ENCODE data around the gene RAD51B.

RAD51B gene

DNA sequence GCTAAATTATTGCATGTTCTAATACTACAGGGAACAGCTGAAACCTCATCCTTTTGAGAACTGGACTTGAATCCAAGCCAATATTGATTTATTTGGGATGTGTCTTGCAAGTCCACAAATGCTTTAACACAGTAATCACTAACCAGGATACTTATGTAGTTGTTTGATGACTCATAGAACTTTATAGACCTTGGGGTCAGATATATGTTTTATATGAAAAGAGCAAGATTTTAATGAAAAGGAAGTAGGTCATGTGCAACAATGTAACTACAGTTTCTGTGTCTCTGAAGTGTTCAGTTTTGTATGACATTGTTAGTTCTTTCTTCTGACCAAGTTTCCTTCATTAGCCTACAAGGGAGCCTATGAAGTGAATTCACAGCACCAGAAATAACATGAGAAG lies 621.2 kb downstream of the RAD51B start:
- no peak overlapping the region for H3K9ac ChIP-seq (ENCODE audit: low read length)
- H3K4me1 ChIP-seq (ENCODE audit: control insufficient read depth, low read depth, low read length), result no peaks in the 10 kb centered on the region
- no peak overlapping the region for H3K4me2 ChIP-seq (ENCODE audit: low read length)

DNA sequence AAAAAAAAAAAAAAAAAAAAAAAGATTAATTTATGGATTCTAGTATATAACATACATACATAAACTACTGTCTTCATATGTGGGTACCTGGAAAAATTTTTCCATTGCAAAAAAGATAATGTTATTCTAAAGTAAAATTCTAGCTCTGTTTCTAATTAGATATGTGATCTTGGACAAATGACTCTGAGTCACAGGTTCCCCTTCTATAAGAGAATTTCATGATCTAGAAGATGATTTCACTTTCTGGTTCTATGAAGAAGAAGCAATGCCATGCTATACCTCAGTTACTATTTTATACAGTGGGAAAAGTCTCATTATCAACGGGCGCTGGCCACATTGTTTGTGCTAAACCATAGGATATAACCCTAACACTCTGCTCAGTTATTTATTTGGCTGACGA lies 622.0 kb downstream of the RAD51B start:
- no peak overlapping the region for H3K18ac ChIP-seq (ENCODE audit: low read length)
- no peak overlapping the region for H4K5ac ChIP-seq (ENCODE audit: low read length)
- H3K23ac ChIP-seq (ENCODE audit: low read length), result no peak overlapping the region
- H3K4me2 ChIP-seq (ENCODE audit: low read length), result no peak overlapping the region
- no peaks in the 10 kb centered on the region for H3K79me2 ChIP-seq (ENCODE audit: control insufficient read depth, insufficient read depth, low read length)
- H2BK15ac ChIP-seq (replicated peaks; ENCODE audit: low read depth), result no peak overlapping the region
- H4K8ac ChIP-seq (ENCODE audit: low read depth, low read length), result no peak overlapping the region
- no peak overlapping the region for H3K9ac ChIP-seq (ENCODE audit: low read length)
- H3K27me3 ChIP-seq (ENCODE audit: insufficient read depth, low read length, poor library complexity), result peaks cover 2% of the 10 kb centered on the region
- no peak overlapping the region for H3K56ac ChIP-seq (ENCODE audit: low read length)
- WGBS (ENCODE audit: extremely low coverage, insufficient coverage, low lambda C conversion rate), result no CpG with 5 or more reads among the region's 3 CpGs
- no peak overlapping the region for H2AK5ac ChIP-seq (ENCODE audit: low read length)
- H2BK120ac ChIP-seq (ENCODE audit: low read depth, low read length), result no peak overlapping the region
- no peak overlapping the region for H2BK5ac ChIP-seq (ENCODE audit: low read length)
- H3K4me3 ChIP-seq (ENCODE audit: low read length), result no peak overlapping the region
- no peaks in the 10 kb centered on the region for H3K36me3 ChIP-seq (ENCODE audit: control insufficient read depth, insufficient read depth, low read length)
- H3K27ac ChIP-seq (ENCODE audit: low read depth, low read length), result no peak overlapping the region
- H3K4ac ChIP-seq (ENCODE audit: low read depth, low read length), result no peak overlapping the region
- no peaks in the 10 kb centered on the region for H3K79me1 ChIP-seq (ENCODE audit: low read length)
- DNase-seq, result no peak
- H3K4me1 ChIP-seq (ENCODE audit: control insufficient read depth, low read depth, low read length), result no peaks in the 10 kb centered on the region

More for the DNA sequence above, 621.2 kb downstream of the RAD51B start:
- H3K4me3 ChIP-seq (ENCODE audit: low read length), result no peak overlapping the region
- no peak overlapping the region for H2BK15ac ChIP-seq (replicated peaks; ENCODE audit: low read depth)
- H3K23ac ChIP-seq (ENCODE audit: low read length), result no peak overlapping the region
- no peak overlapping the region for H2AK5ac ChIP-seq (ENCODE audit: low read length)
- no peak overlapping the region for H4K5ac ChIP-seq (ENCODE audit: low read length)
- no peaks in the 10 kb centered on the region for H3K79me2 ChIP-seq (ENCODE audit: control insufficient read depth, insufficient read depth, low read length)
- H3K36me3 ChIP-seq (ENCODE audit: control insufficient read depth, insufficient read depth, low read length), result no peaks in the 10 kb centered on the region
- H3K27me3 ChIP-seq (ENCODE audit: insufficient read depth, low read length, poor library complexity), result peaks cover 2% of the 10 kb centered on the region
- H3K18ac ChIP-seq (ENCODE audit: low read length), result no peak overlapping the region
- no peak overlapping the region for H2BK5ac ChIP-seq (ENCODE audit: low read length)
- H2BK120ac ChIP-seq (ENCODE audit: low read depth, low read length), result no peak overlapping the region
- H3K79me1 ChIP-seq (ENCODE audit: low read length), result no peaks in the 10 kb centered on the region
- no peak overlapping the region for H3K4ac ChIP-seq (ENCODE audit: low read depth, low read length)
- no peak overlapping the region for H3K27ac ChIP-seq (ENCODE audit: low read depth, low read length)
- DNase-seq, result no peak
- H3K56ac ChIP-seq (ENCODE audit: low read length), result no peak overlapping the region
- H4K8ac ChIP-seq (ENCODE audit: low read depth, low read length), result no peak overlapping the region

DNA sequence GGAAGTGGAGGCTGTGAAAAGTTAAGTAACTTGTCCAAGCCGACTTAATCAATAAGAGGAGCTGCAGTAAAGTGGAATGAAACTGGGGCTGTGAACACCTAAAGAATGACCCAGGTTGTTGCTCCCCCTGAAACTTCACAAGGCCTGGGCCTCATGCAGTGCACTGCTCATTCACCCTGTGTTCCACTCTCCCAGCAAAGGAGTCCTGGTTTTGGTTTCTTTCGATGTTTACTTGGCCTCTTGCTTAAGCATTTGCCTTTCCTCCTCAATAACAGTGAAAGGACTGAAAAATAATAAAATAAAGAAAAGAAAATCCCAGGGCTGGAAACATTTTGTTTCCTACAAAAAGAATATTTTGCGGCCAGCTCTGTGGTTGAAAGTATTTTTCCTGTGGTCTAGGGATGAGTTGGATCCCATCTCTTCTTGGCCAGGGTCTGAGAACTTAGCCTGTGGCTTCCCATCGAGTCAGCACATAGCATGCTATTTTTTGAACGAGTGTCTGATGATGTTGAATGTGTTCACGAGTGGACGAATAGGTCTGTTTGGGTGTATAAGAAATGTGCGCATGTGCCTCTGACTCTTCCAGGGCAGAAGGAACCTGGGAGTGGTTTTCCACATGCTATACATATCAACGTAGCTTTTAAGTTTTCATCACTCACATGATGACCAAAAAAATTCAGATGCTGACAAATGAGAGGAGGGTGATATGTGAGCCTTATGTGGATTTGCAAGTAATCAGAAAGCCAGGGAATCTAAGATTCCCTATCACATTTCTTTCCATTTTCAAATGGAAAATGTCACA lies 623.5 kb downstream of the RAD51B start:
- Histone ChIP-seq H3K36me3 (ENCODE audit: control insufficient read depth, insufficient read depth, low read length) (no peaks in the 10 kb centered on the region), H3K79me1 (ENCODE audit: low read length) (no peaks in the 10 kb centered on the region), H2BK5ac (ENCODE audit: low read length) (no peak overlapping the region), H3K4me1 (ENCODE audit: control insufficient read depth, low read depth, low read length) (no peaks in the 10 kb centered on the region), H3K9ac (ENCODE audit: low read length) (no peak overlapping the region), H3K23ac (ENCODE audit: low read length) (no peak overlapping the region), H2BK15ac (replicated peaks; ENCODE audit: low read depth) (no peak overlapping the region), H3K56ac (ENCODE audit: low read length) (no peak overlapping the region), H2BK120ac (ENCODE audit: low read depth, low read length) (no peak overlapping the region), H3K27ac (ENCODE audit: low read depth, low read length) (no peak overlapping the region), H3K79me2 (ENCODE audit: control insufficient read depth, insufficient read depth, low read length) (no peaks in the 10 kb centered on the region), H3K4me3 (ENCODE audit: low read length) (no peak overlapping the region), H4K8ac (ENCODE audit: low read depth, low read length) (no peak overlapping the region), H3K4ac (ENCODE audit: low read depth, low read length) (no peak overlapping the region), H3K18ac (ENCODE audit: low read length) (no peak overlapping the region), H3K4me2 (ENCODE audit: low read length) (no peak overlapping the region), H2AK5ac (ENCODE audit: low read length) (no peak overlapping the region), H4K5ac (ENCODE audit: low read length) (no peak overlapping the region), H3K27me3 (ENCODE audit: insufficient read depth, low read length, poor library complexity) (peaks cover 2% of the 10 kb centered on the region)
- WGBS (ENCODE audit: extremely low coverage, insufficient coverage, low lambda C conversion rate), result no CpG with 5 or more reads among the region's 9 CpGs
- DNase-seq, result no peak

DNA sequence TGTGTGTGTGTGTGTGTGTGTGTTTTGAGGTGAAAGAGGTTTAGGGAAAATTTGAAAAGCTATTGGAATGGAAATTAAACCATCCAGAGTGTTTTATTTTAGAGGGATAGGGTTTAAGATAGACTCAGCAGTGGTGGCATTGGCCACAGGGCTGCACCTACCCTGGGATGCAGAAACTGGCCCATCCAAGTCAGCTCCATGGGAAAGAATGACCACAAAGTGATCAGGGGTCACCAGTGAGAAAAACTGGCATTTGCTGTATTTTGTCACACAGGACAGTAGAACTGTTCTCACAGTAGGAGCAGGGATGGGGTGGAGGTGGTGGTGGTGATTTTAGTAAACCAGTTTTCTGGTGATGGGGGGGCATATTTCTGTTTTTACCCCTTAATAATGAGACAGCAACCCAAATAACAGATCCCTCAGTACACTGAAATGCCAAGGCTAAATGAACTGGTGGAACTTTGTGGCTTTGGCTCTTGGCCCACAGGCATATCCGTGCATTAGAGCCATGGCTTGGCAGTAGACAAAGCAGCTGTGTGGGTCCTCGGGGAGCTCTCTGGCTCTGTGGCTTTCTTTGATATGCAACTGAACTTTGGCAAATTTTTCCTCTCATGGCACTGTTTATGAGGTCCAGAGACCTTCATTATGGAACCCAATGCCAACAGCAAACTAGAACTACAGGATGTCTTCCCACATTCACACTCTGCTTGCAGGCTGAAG lies 625.0 kb downstream of the RAD51B start:
- H2BK5ac ChIP-seq (ENCODE audit: low read length), result no peak overlapping the region
- no peak overlapping the region for H4K8ac ChIP-seq (ENCODE audit: low read depth, low read length)
- no peak overlapping the region for H2BK15ac ChIP-seq (replicated peaks; ENCODE audit: low read depth)
- no peaks in the 10 kb centered on the region for H3K36me3 ChIP-seq (ENCODE audit: control insufficient read depth, insufficient read depth, low read length)
- H3K18ac ChIP-seq (ENCODE audit: low read length), result no peak overlapping the region
- H4K5ac ChIP-seq (ENCODE audit: low read length), result no peak overlapping the region
- no peak overlapping the region for H3K56ac ChIP-seq (ENCODE audit: low read length)
- H3K79me2 ChIP-seq (ENCODE audit: control insufficient read depth, insufficient read depth, low read length), result no peaks in the 10 kb centered on the region
- peak overlapping the region; percentile 30 for H3K23ac ChIP-seq (ENCODE audit: low read length)
- DNase-seq, result no peak
- no peak overlapping the region for H3K4me3 ChIP-seq (ENCODE audit: low read length)
- peaks cover 2% of the 10 kb centered on the region for H3K27me3 ChIP-seq (ENCODE audit: insufficient read depth, low read length, poor library complexity)
- no peak overlapping the region for H3K27ac ChIP-seq (ENCODE audit: low read depth, low read length)
- H3K4me2 ChIP-seq (ENCODE audit: low read length), result no peak overlapping the region
- H2AK5ac ChIP-seq (ENCODE audit: low read length), result no peak overlapping the region
- WGBS (ENCODE audit: extremely low coverage, insufficient coverage, low lambda C conversion rate), result no CpG with 5 or more reads among the region's 2 CpGs
- no peak overlapping the region for H3K9ac ChIP-seq (ENCODE audit: low read length)
- peaks cover 4% of the 10 kb centered on the region for H3K4me1 ChIP-seq (ENCODE audit: control insufficient read depth, low read depth, low read length)
- H3K4ac ChIP-seq (ENCODE audit: low read depth, low read length), result no peak overlapping the region
- no peaks in the 10 kb centered on the region for H3K79me1 ChIP-seq (ENCODE audit: low read length)
- H2BK120ac ChIP-seq (ENCODE audit: low read depth, low read length), result no peak overlapping the region

DNA sequence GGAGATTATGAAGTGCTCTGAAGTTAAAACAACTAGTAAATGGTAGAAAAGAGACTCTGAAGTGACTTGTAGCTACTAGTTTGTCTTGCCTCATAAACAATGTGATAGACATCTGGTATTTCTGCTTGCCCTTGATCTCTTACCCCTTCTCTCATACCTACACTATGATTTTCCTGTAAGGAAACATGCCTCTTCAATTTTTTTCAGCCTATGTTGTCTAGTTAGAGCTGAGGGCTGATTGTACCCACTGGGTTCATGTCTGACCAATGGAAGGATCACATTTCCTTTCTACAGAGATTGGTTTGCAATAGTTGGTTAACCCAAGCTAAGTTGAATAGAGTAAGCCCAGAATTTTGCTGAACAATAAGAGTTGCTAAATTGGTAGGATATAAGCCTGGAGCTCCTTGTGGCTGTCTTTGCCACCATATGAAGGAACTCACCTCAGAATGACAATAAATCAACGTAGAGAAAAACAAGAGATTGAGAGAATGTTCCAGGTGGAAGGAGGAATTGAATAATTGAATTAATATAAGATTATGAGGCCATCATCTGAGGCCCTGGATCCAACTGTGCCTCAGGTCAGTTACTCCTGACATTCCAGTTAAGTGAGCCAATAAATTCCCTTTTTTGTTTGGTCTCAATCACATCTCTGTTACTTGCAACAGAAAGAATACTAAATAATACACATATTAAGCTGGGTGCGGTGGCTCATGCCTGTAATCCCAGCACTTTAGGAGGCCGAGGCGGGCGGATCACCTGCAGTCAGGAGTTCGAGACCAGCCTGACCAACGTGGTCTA lies 626.9 kb downstream of the RAD51B start:
- H3K4me3 ChIP-seq (ENCODE audit: low read length), result no peak overlapping the region
- H3K56ac ChIP-seq (ENCODE audit: low read length), result no peak overlapping the region
- H3K79me1 ChIP-seq (ENCODE audit: low read length), result no peaks in the 10 kb centered on the region
- no peak overlapping the region for H4K8ac ChIP-seq (ENCODE audit: low read depth, low read length)
- H3K36me3 ChIP-seq (ENCODE audit: control insufficient read depth, insufficient read depth, low read length), result no peaks in the 10 kb centered on the region
- no peak overlapping the region for H2AK5ac ChIP-seq (ENCODE audit: low read length)
- no peak overlapping the region for H3K4ac ChIP-seq (ENCODE audit: low read depth, low read length)
- no peaks in the 10 kb centered on the region for H3K79me2 ChIP-seq (ENCODE audit: control insufficient read depth, insufficient read depth, low read length)
- WGBS (ENCODE audit: extremely low coverage, insufficient coverage, low lambda C conversion rate), result no CpG with 5 or more reads among the region's 7 CpGs
- H3K23ac ChIP-seq (ENCODE audit: low read length), result no peak overlapping the region
- no peak overlapping the region for H3K18ac ChIP-seq (ENCODE audit: low read length)
- peaks cover 2% of the 10 kb centered on the region for H3K27me3 ChIP-seq (ENCODE audit: insufficient read depth, low read length, poor library complexity)
- no peak overlapping the region for H3K27ac ChIP-seq (ENCODE audit: low read depth, low read length)
- no peak overlapping the region for H2BK120ac ChIP-seq (ENCODE audit: low read depth, low read length)
- H3K4me1 ChIP-seq (ENCODE audit: control insufficient read depth, low read depth, low read length), result peaks cover 4% of the 10 kb centered on the region
- H3K9ac ChIP-seq (ENCODE audit: low read length), result no peak overlapping the region
- no peak overlapping the region for H2BK5ac ChIP-seq (ENCODE audit: low read length)
- no peak for DNase-seq
- H4K5ac ChIP-seq (ENCODE audit: low read length), result no peak overlapping the region
- no peak overlapping the region for H2BK15ac ChIP-seq (replicated peaks; ENCODE audit: low read depth)
- H3K4me2 ChIP-seq (ENCODE audit: low read length), result no peak overlapping the region
